ENCODE measurements around the gene PKDCC. TPM values are rescaled to one million over a fixed set of nuclear protein-coding genes. Genes with fewer than 3 reads are reported as not detected.

Gene PKDCC
- total and polyA plus RNA-seq, 2 of the 13 experiments (the other 11 are each of a cell fraction or from before 2014, with no cell fraction given): 52.6 to 58.8 TPM

GRCh38 chr2:42010743-42011298 is 37.0 kb upstream of the PKDCC start:
- Histone ChIP-seq H3K36me3 (replicated peaks in 1 of 2; ENCODE audit: control insufficient read depth in 1 of 2, insufficient read depth in 2 of 2, low read length in 2 of 2) (no peaks in the 10 kb centered on the region), H3K27me3 (ENCODE audit: control insufficient read depth in 1 of 2, insufficient read depth in 2 of 2, low read length in 2 of 2) (peaks cover 3 to 17% of the 10 kb centered on the region in 2 experiments; a peak in 3 of 5 replicates), H3K79me2 (ENCODE audit: insufficient read depth, low read length) (no peaks in the 10 kb centered on the region), H3K4me2 (ENCODE audit: low read depth, low read length) (0 out of 2 replicates have a peak overlapping the region, but pooled peaks have one; percentile 13), H3K27ac (ENCODE audit: extremely low read length, insufficient read depth, low read length) (no peak overlapping the region), H2AFZ (ENCODE audit: low read length) (no peak overlapping the region), H3K9ac (ENCODE audit: insufficient read depth, low read depth, low read length) (no peak overlapping the region), H3K4me1 (ENCODE audit: insufficient read depth, low read length) (0 out of 2 replicates have a peak, but pooled peaks cover 5% of the 10 kb centered on the region), H3K9me3 (ENCODE audit: low read length) (no peaks in the 10 kb centered on the region), H4K20me1 (ENCODE audit: insufficient read depth, low read length) (no peaks in the 10 kb centered on the region), H3K4me3 (replicated peaks in 1 of 3; ENCODE audit: insufficient read depth in 1 of 3, low read depth in 2 of 3, low read length in 3 of 3) (no peak overlapping the region)
- no TSS peak for BruUV-seq (replicated peaks)
- ATAC-seq (peak; percentile 76), FAIRE-seq (no peak), DNase-seq (ENCODE audit: low spot score) (no peak)
- ChIA-PET CTCF (ENCODE audit: low intra/inter-chr PET ratio, low total read pairs) (no interaction called here), POLR2A (no interaction called here)
- WGBS (ENCODE audit: low lambda C conversion rate): 36% methylated on average over 11 of the region's 11 CpGs
- in situ Hi-C loops (cut with HindIII; ENCODE audit: extremely low pct_ligation_motif_present, low pct_unique_long_range_greater_than_20kb): no loop called here
- TF ChIP-seq TARDBP (CRISPR knock-in tag; IDR thresholded peaks at IDR 0.05) (no peak), ZBTB25 (CRISPR knock-in tag; IDR thresholded peaks at IDR 0.05) (no peak), THRA (CRISPR knock-in tag; IDR thresholded peaks at IDR 0.05; ENCODE audit: borderline replicate concordance) (no peak), FOXC1 (CRISPR knock-in tag; IDR thresholded peaks at IDR 0.05; ENCODE audit: borderline replicate concordance) (no peak), GPN1 (CRISPR knock-in tag; IDR thresholded peaks at IDR 0.05; ENCODE audit: borderline replicate concordance) (no peak), STAG1 (CRISPR knock-in tag; IDR thresholded peaks at IDR 0.05) (0 out of 2 replicates have a peak, but pooled peaks have one; percentile 7), ZNF550 (CRISPR knock-in tag; IDR thresholded peaks at IDR 0.05; ENCODE audit: borderline replicate concordance) (no peak), MYNN (CRISPR knock-in tag; IDR thresholded peaks at IDR 0.05; ENCODE audit: low read depth) (no peak), ETS1 (CRISPR knock-in tag; IDR thresholded peaks at IDR 0.05) (no peak), CEBPG (CRISPR knock-in tag; IDR thresholded peaks at IDR 0.05) (no peak), ZNF510 (CRISPR knock-in tag; IDR thresholded peaks at IDR 0.05; ENCODE audit: low read depth) (no peak), CTCF (CRISPR knock-in tag; IDR thresholded peaks at IDR 0.05) (peak; percentile 22; the same call in 1 of the 2 replicates), ZNF75D (CRISPR knock-in tag; IDR thresholded peaks at IDR 0.05; ENCODE audit: borderline replicate concordance) (no peak)
- intact Hi-C loops (cut with micrococcal nuclease; ENCODE audit: unreplicated experiment): no loop called here

All from HepG2 (cell line).